Mesenchymal stem cell (in vitro differentiated cells and primary cell): ENCODE data around the gene FTH1.

Experiments used
- DNase-seq: peaks from one replicate; pipeline ENCODE4 v3.0.0-alpha.2; 2013
- H2AFZ ChIP-seq: one replicate; pipeline ENCODE4 v1.6.1; 2013; ENCODE audit warnings: low read depth, mild to moderate bottlenecking, control low read depth, inconsistent platforms, low read length, moderate library complexity
- H2AK5ac ChIP-seq: 2 replicates; pipeline ENCODE4 v1.6.1; 2013; ENCODE audit warnings: low read length, moderate library complexity, mild to moderate bottlenecking, inconsistent platforms; ENCODE audit not compliant: severe bottlenecking
- H2BK120ac ChIP-seq: one replicate; pipeline ENCODE4 v1.6.1; 2013; ENCODE audit warnings: low read depth, mild to moderate bottlenecking, inconsistent platforms, low read length, moderate library complexity
- H2BK12ac ChIP-seq, 2 experiments: one replicate each; pipeline ENCODE4 v1.6.1; 2013; ENCODE audit warnings: inconsistent platforms in 2 of 2, low read length in 2 of 2, mild to moderate bottlenecking in 2 of 2, moderate library complexity in 2 of 2, control low read depth in 1 of 2
- H2BK15ac ChIP-seq: one replicate; pipeline ENCODE4 v1.6.1; 2013; ENCODE audit warnings: mild to moderate bottlenecking, low read depth, inconsistent platforms; ENCODE audit not compliant: poor library complexity, severe bottlenecking
- H2BK5ac ChIP-seq: 2 replicates; pipeline ENCODE4 v1.6.1; 2013; ENCODE audit warnings: low read depth, mild to moderate bottlenecking, low read length, control low read depth, inconsistent platforms; ENCODE audit not compliant: poor library complexity, severe bottlenecking
- H3K14ac ChIP-seq, 2 experiments: one replicate each; pipeline ENCODE4 v1.6.1; 2013; ENCODE audit warnings: inconsistent platforms in 2 of 2, low read length in 2 of 2, control low read depth in 1 of 2, mild to moderate bottlenecking in 1 of 2, moderate library complexity in 1 of 2
- H3K18ac ChIP-seq, 2 experiments: one replicate each; pipeline ENCODE4 v1.6.1; 2013; ENCODE audit warnings: inconsistent platforms in 2 of 2, low read length in 2 of 2, control low read depth in 1 of 2, low read depth in 1 of 2, mild to moderate bottlenecking in 1 of 2
- H3K23ac ChIP-seq, 2 experiments: one replicate each; pipeline ENCODE4 v1.6.1; 2013; ENCODE audit warnings: inconsistent platforms in 2 of 2, low read length in 2 of 2, mild to moderate bottlenecking in 2 of 2, moderate library complexity in 2 of 2, control low read depth in 1 of 2
- H3K27ac ChIP-seq: 2 replicates; pipeline ENCODE4 v1.5.1; 2013; ENCODE audit warnings: mild to moderate bottlenecking, moderate library complexity, low read length, control low read depth, inconsistent platforms; ENCODE audit not compliant: poor library complexity, severe bottlenecking
- H3K27me3 ChIP-seq, 2 experiments: 2 replicates each; pipeline versions ENCODE4 v1.6.1 to v1.7.0; 2013; ENCODE audit warnings: low read length in 2 of 2, mild to moderate bottlenecking in 2 of 2, moderate library complexity in 2 of 2, control low read depth in 1 of 2, inconsistent platforms in 1 of 2; ENCODE audit not compliant: control insufficient read depth in 1 of 2, insufficient read depth in 1 of 2
- H3K36me3 ChIP-seq, 2 experiments: 2 replicates each; pipeline versions ENCODE4 v1.6.1 to v1.7.0; 2013; ENCODE audit warnings: low read length in 2 of 2, control low read depth in 1 of 2, inconsistent platforms in 1 of 2, low read depth in 1 of 2, mild to moderate bottlenecking in 1 of 2; ENCODE audit not compliant: insufficient read depth in 2 of 2, control insufficient read depth in 1 of 2
- H3K4ac ChIP-seq, 2 experiments: one replicate each; pipeline ENCODE4 v1.6.1; 2013; ENCODE audit warnings: inconsistent platforms in 2 of 2, low read length in 2 of 2, mild to moderate bottlenecking in 2 of 2, moderate library complexity in 2 of 2, control low read depth in 1 of 2, low read depth in 1 of 2
- H3K4me1 ChIP-seq: 2 replicates; pipeline ENCODE4 v1.6.1; 2013; ENCODE audit warnings: low read depth, low read length, control low read depth; ENCODE audit not compliant: control insufficient read depth, insufficient read depth
- H3K4me2 ChIP-seq: 2 replicates; pipeline ENCODE4 v1.6.1; 2013; ENCODE audit warnings: low read length, mild to moderate bottlenecking, inconsistent platforms; ENCODE audit not compliant: poor library complexity, severe bottlenecking
- H3K4me3 ChIP-seq, 2 experiments: 2 replicates each; pipeline versions ENCODE4 v1.5.1 to v1.7.0; 2013; ENCODE audit warnings: low read length in 2 of 2, mild to moderate bottlenecking in 2 of 2, control low read depth in 1 of 2, low read depth in 1 of 2; ENCODE audit not compliant: insufficient read depth in 1 of 2
- H3K79me1 ChIP-seq: replicated peaks from 2 replicates; pipeline ENCODE4 v1.6.1; 2013; ENCODE audit warnings: mild to moderate bottlenecking, control low read depth, low read length, inconsistent platforms; ENCODE audit not compliant: poor library complexity, severe bottlenecking
- H3K9ac ChIP-seq: 2 replicates; pipeline ENCODE4 v1.7.0; 2013; ENCODE audit warnings: mild to moderate bottlenecking, low read length, moderate library complexity
- H3K9me3 ChIP-seq: 2 replicates; pipeline ENCODE4 v1.7.0; 2013; ENCODE audit warnings: mild to moderate bottlenecking, low read length; ENCODE audit not compliant: control insufficient read depth
- H4K8ac ChIP-seq: one replicate; pipeline ENCODE4 v1.6.1; 2013; ENCODE audit warnings: inconsistent platforms, mild to moderate bottlenecking, low read length, moderate library complexity
- H4K91ac ChIP-seq: one replicate; pipeline ENCODE4 v1.6.1; 2013; ENCODE audit warnings: mild to moderate bottlenecking, low read length, inconsistent platforms
- WGBS: methylation state at CpG from one replicate; pipeline ENCODE4 v1.1.7; 2013; ENCODE audit warnings: mixed read lengths; 5-methylcytosine and 5-hydroxymethylcytosine counted together

FTH1 gene

GRCh38 chr11:61948505-61948904 is 18.9 kb downstream of the FTH1 start:
- Histone ChIP-seq H4K8ac (no peak overlapping the region), H3K4ac (no peak overlapping the region), H3K18ac (no peak overlapping the region), H4K91ac (no peak overlapping the region), H3K4me2 (no peak overlapping the region), H3K4me3 (no peak overlapping the region), H3K79me1 (no peaks in the 10 kb centered on the region), H3K9ac (peak overlapping the region; percentile 54), H3K27me3 (no peaks in the 10 kb centered on the region), H2AFZ (no peak overlapping the region), H2BK15ac (no peak overlapping the region), H3K36me3 (no peaks in the 10 kb centered on the region), H3K14ac (no peak overlapping the region), H2BK5ac (no peak overlapping the region), H3K27ac (no peak overlapping the region), H3K4me1 (peaks cover 6% of the 10 kb centered on the region), H2BK120ac (no peak overlapping the region), H2AK5ac (no peak overlapping the region), H2BK12ac (no peak overlapping the region), H3K9me3 (no peaks in the 10 kb centered on the region), H3K23ac (no peak overlapping the region)
- no peak for DNase-seq
- WGBS = 93% methylated on average over 7 of the region's 7 CpGs

GRCh38 chr11:61947486-61948210 is 19.8 kb downstream of the FTH1 start:
- no peaks in the 10 kb centered on the region for H3K36me3 ChIP-seq
- 9% methylated on average over 6 of the region's 8 CpGs for WGBS

GRCh38 chr11:61946894-61947293 is 20.5 kb downstream of the FTH1 start:
- no peak overlapping the region for H3K27ac ChIP-seq
- H2BK12ac ChIP-seq = no peak overlapping the region
- H3K4me1 ChIP-seq = peaks cover 6% of the 10 kb centered on the region
- no peak overlapping the region for H2AFZ ChIP-seq
- H4K8ac ChIP-seq = no peak overlapping the region
- no peak overlapping the region for H3K4ac ChIP-seq
- no peaks in the 10 kb centered on the region for H3K9me3 ChIP-seq
- no peak overlapping the region for H3K9ac ChIP-seq
- peak; percentile 35 for DNase-seq
- no peaks in the 10 kb centered on the region for H3K79me1 ChIP-seq
- H2BK15ac ChIP-seq = no peak overlapping the region
- H2BK5ac ChIP-seq = no peak overlapping the region
- no peak overlapping the region for H3K18ac ChIP-seq
- no peak overlapping the region for H4K91ac ChIP-seq
- no peak overlapping the region for H3K23ac ChIP-seq
- no peak overlapping the region for H3K4me2 ChIP-seq
- no peak overlapping the region for H2AK5ac ChIP-seq
- no peak overlapping the region for H3K4me3 ChIP-seq
- H3K27me3 ChIP-seq = no peaks in the 10 kb centered on the region
- 95% methylated on average over 5 of the region's 5 CpGs for WGBS
- no peaks in the 10 kb centered on the region for H3K36me3 ChIP-seq
- no peak overlapping the region for H3K14ac ChIP-seq
- H2BK120ac ChIP-seq = no peak overlapping the region

More at GRCh38 chr11:61947486-61948210, 19.8 kb downstream of the FTH1 start:
- H3K23ac ChIP-seq = no peak overlapping the region
- H2BK15ac ChIP-seq = no peak overlapping the region
- no peak overlapping the region for H2AK5ac ChIP-seq
- no peak overlapping the region for H4K8ac ChIP-seq
- H3K4me2 ChIP-seq = no peak overlapping the region
- H3K4me3 ChIP-seq = no peak overlapping the region
- peaks cover 6% of the 10 kb centered on the region for H3K4me1 ChIP-seq
- no peaks in the 10 kb centered on the region for H3K9me3 ChIP-seq
- H2BK5ac ChIP-seq = no peak overlapping the region
- H3K14ac ChIP-seq = no peak overlapping the region
- H2AFZ ChIP-seq = no peak overlapping the region
- peak overlapping the region; percentile 49 for H3K9ac ChIP-seq
- H2BK12ac ChIP-seq = peak overlapping the region in 1 of 2 experiments; percentile 0
- H3K4ac ChIP-seq = no peak overlapping the region
- H2BK120ac ChIP-seq = no peak overlapping the region
- H3K27ac ChIP-seq = no peak overlapping the region
- H4K91ac ChIP-seq = no peak overlapping the region
- no peak overlapping the region for H3K18ac ChIP-seq
- H3K79me1 ChIP-seq = no peaks in the 10 kb centered on the region
- peak; percentile 89 for DNase-seq
- no peaks in the 10 kb centered on the region for H3K27me3 ChIP-seq

- no peaks in the 10 kb centered on the region for H3K9me3 ChIP-seq
- no peak overlapping the region for H3K9ac ChIP-seq
- no peak overlapping the region for H3K4me3 ChIP-seq
These were observed 22.2 kb downstream of the FTH1 start for GRCh38 chr11:61945191-61945590.

More at GRCh38 chr11:61945191-61945590, 22.2 kb downstream of the FTH1 start:
- H2BK15ac ChIP-seq = no peak overlapping the region
- H3K4ac ChIP-seq = no peak overlapping the region
- H3K18ac ChIP-seq = no peak overlapping the region
- H4K8ac ChIP-seq = no peak overlapping the region
- H2BK5ac ChIP-seq = no peak overlapping the region
- H3K4me2 ChIP-seq = no peak overlapping the region
- no peak overlapping the region for H3K23ac ChIP-seq
- no peaks in the 10 kb centered on the region for H3K36me3 ChIP-seq
- no peak overlapping the region for H3K27ac ChIP-seq
- H2BK120ac ChIP-seq = no peak overlapping the region
- no peaks in the 10 kb centered on the region for H3K27me3 ChIP-seq
- WGBS = 89% methylated on average over 13 of the region's 13 CpGs
- peaks cover 6% of the 10 kb centered on the region for H3K4me1 ChIP-seq
- no peak overlapping the region for H4K91ac ChIP-seq
- H2AFZ ChIP-seq = no peak overlapping the region
- no peak overlapping the region for H2BK12ac ChIP-seq
- H3K14ac ChIP-seq = peak overlapping the region in 1 of 2 experiments; percentile 77
- no peak for DNase-seq
- H2AK5ac ChIP-seq = no peak overlapping the region
- no peaks in the 10 kb centered on the region for H3K79me1 ChIP-seq
